Caco-2 (cell line): ENCODE data around the gene PRKAR1B. TPM values are rescaled to one million over a fixed set of nuclear protein-coding genes. Genes with fewer than 3 reads are reported as not detected.

Experiments used
- BruUV-seq: library from RNA; stranded (reverse); fragments of 400-500 nt; replicated peaks from 2 replicates; lab custom pipeline; 2021; lab: Mats Ljungman, UMichigan
- CTCF ChIA-PET: fragments of 300-600 bp; sonication (Branson Sonifier 250); formaldehyde crosslinking; loops from one replicate; lab custom pipeline; 2022; ENCODE audit warnings: antibody characterized with exemption; lab: Charles Lee
- POLR2A ChIA-PET: fragments of 300-600 bp; sonication (Branson Sonifier 250); formaldehyde crosslinking; loops from one replicate; lab custom pipeline; 2022; ENCODE audit warnings: antibody characterized with exemption; lab: Charles Lee
- DNase-seq, 2 experiments: peaks; one replicate each; pipeline versions ENCODE4 v3.0.0 to v3.0.0-alpha.2; 2020 to 2022
- H3K27me3 ChIP-seq: replicated peaks from 2 replicates; pipeline ENCODE4 v1.6.0; 2011; ENCODE audit warnings: low read length; ENCODE audit not compliant: control insufficient read depth, insufficient read depth
- H3K36me3 ChIP-seq: 2 replicates; pipeline ENCODE4 v1.5.1; 2011; ENCODE audit warnings: low read length; ENCODE audit not compliant: control insufficient read depth, insufficient read depth
- H3K4me1 ChIP-seq: fragments of 250-450 bp; sonication (Bioruptor Pico); 2 replicates; pipeline ENCODE4 v1.5.1; 2020; ENCODE audit warnings: mild to moderate bottlenecking
- H3K4me3 ChIP-seq: 2 replicates; pipeline ENCODE4 v1.5.1; 2011; ENCODE audit warnings: low read depth, mild to moderate bottlenecking, control low read depth, low read length
- H3K9me3 ChIP-seq: fragments of 250-450 bp; sonication (Bioruptor Pico); 2 replicates; pipeline ENCODE4 v1.5.1; 2020; ENCODE audit warnings: mild to moderate bottlenecking, moderate library complexity
- H3K27ac Mint-ChIP-seq: one replicate; pipeline ENCODE4 v1.8.0; 2022; ENCODE audit warnings: mixed read lengths; ENCODE audit not compliant: unreplicated experiment
- H3K27me3 Mint-ChIP-seq: one replicate; pipeline ENCODE4 v1.8.0; 2022; ENCODE audit warnings: mixed read lengths; ENCODE audit not compliant: insufficient read depth, unreplicated experiment
- H3K36me3 Mint-ChIP-seq: one replicate; pipeline ENCODE4 v1.8.0; 2022; ENCODE audit warnings: mild to moderate bottlenecking, mixed read lengths; ENCODE audit not compliant: insufficient read depth, unreplicated experiment
- H3K4me1 Mint-ChIP-seq: one replicate; pipeline ENCODE4 v1.8.0; 2022; ENCODE audit warnings: low read depth, mixed read lengths; ENCODE audit not compliant: unreplicated experiment
- H3K4me3 Mint-ChIP-seq: one replicate; pipeline ENCODE4 v1.8.0; 2022; ENCODE audit warnings: mild to moderate bottlenecking, moderate library complexity, mixed read lengths; ENCODE audit not compliant: unreplicated experiment
- H3K9me3 Mint-ChIP-seq: one replicate; pipeline ENCODE4 v1.8.0; 2022; ENCODE audit warnings: mixed read lengths; ENCODE audit not compliant: unreplicated experiment
- intact Hi-C: fragments of 100-400 bp; cut with micrococcal nuclease; formaldehyde crosslinking; loops from one replicate; pipeline ENCODE4 v1.10.0; 2022; ENCODE audit not compliant: unreplicated experiment
- total RNA-seq: library from RNA; stranded (reverse); gene quantifications from 2 replicates; pipeline ENCODE4 v1.2.3, GENCODE V29; 2022
- TF ChIP-seq, protein P1 (sequence below), 2 experiments: fragments of 200-600 bp in 1 of 2; IDR thresholded peaks; 1 replicate in 1 of 2; 2 replicates in 1 of 2; pipeline versions ENCODE4 v1.5.1 to v1.8.0; 2011 to 2022; ENCODE audit warnings: antibody characterized with exemption in 1 of 2, control low read depth in 1 of 2, inconsistent platforms in 1 of 2, low read depth in 1 of 2, low read length in 1 of 2, mild to moderate bottlenecking in 1 of 2, moderate library complexity in 1 of 2; ENCODE audit not compliant: insufficient read depth in 1 of 2, severe bottlenecking in 1 of 2, unreplicated experiment in 1 of 2

Gene PRKAR1B
- total RNA-seq, 1 experiment from 2014 or later, result 56.6 TPM

- H3K27me3 ChIP-seq, result no peaks in the 10 kb centered on the region
- Mint-ChIP-seq H3K9me3 (no peaks in the 10 kb centered on the region), H3K4me3 (no peak overlapping the region), H3K4me1 (no peaks in the 10 kb centered on the region), H3K36me3 (no peaks in the 10 kb centered on the region), H3K27me3 (no peaks in the 10 kb centered on the region), H3K27ac (no peak overlapping the region)
- no peak for DNase-seq
- no peaks in the 10 kb centered on the region for H3K4me1 ChIP-seq
- BruUV-seq, result no TSS peak
- no peaks in the 10 kb centered on the region for H3K9me3 ChIP-seq
- ChIA-PET CTCF (no interaction called here), POLR2A (no interaction called here)
- H3K4me3 ChIP-seq, result no peak overlapping the region
- intact Hi-C loops, result loop anchor here (10.0 kb wide), 1 partner anchor 305 kb away; no protein-coding TSS in a partner anchor
- TF ChIP-seq, protein P1, sequence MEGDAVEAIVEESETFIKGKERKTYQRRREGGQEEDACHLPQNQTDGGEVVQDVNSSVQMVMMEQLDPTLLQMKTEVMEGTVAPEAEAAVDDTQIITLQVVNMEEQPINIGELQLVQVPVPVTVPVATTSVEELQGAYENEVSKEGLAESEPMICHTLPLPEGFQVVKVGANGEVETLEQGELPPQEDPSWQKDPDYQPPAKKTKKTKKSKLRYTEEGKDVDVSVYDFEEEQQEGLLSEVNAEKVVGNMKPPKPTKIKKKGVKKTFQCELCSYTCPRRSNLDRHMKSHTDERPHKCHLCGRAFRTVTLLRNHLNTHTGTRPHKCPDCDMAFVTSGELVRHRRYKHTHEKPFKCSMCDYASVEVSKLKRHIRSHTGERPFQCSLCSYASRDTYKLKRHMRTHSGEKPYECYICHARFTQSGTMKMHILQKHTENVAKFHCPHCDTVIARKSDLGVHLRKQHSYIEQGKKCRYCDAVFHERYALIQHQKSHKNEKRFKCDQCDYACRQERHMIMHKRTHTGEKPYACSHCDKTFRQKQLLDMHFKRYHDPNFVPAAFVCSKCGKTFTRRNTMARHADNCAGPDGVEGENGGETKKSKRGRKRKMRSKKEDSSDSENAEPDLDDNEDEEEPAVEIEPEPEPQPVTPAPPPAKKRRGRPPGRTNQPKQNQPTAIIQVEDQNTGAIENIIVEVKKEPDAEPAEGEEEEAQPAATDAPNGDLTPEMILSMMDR (IDR thresholded peaks at IDR 0.05; ENCODE audit: insufficient read depth in 1 of 2, low read depth in 1 of 2, low read length in 1 of 2, severe bottlenecking in 1 of 2, unreplicated experiment in 1 of 2), result no peak
- H3K36me3 ChIP-seq, result no peaks in the 10 kb centered on the region
These were observed 97.0 kb downstream of the PRKAR1B start for GRCh38 chr7:630111-630511.

DNA sequence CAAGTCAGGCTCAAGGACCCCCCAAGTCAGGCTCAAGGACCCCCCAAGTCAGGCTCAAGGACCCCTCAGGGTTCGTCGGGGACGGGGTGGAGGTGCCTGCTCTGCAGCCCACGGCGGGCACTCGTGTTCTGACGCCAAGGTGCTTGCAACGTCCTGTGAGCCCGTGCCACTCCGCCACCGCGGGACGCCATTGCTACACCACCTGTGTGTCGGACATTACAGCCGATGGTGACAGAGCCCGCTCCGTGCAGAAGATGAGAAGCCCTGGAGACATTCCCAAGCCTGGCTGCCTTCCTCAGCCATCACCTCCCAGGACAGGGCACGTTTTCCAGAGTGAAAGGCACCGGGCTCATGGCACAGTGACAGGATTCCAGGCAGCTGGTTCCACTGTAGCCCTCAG is 98.3 kb downstream of the PRKAR1B start:
- H3K36me3 Mint-ChIP-seq, result no peaks in the 10 kb centered on the region
- POLR2A ChIA-PET, result no interaction called here
- CTCF ChIA-PET, result no interaction called here
- Histone ChIP-seq H3K4me3 (no peak overlapping the region), H3K27me3 (no peaks in the 10 kb centered on the region), H3K36me3 (no peaks in the 10 kb centered on the region), H3K4me1 (no peaks in the 10 kb centered on the region), H3K9me3 (no peaks in the 10 kb centered on the region)
- TF ChIP-seq, protein P1 (IDR thresholded peaks at IDR 0.05; ENCODE audit: insufficient read depth in 1 of 2, low read depth in 1 of 2, low read length in 1 of 2, severe bottlenecking in 1 of 2, unreplicated experiment in 1 of 2), result no peak
- no peak for DNase-seq
- intact Hi-C loops, result no loop called here
- no peaks in the 10 kb centered on the region for H3K9me3 Mint-ChIP-seq
- no TSS peak for BruUV-seq
- no peak overlapping the region for H3K27ac Mint-ChIP-seq
- H3K27me3 Mint-ChIP-seq, result no peaks in the 10 kb centered on the region
- H3K4me3 Mint-ChIP-seq, result no peak overlapping the region
- H3K4me1 Mint-ChIP-seq, result no peaks in the 10 kb centered on the region

DNA sequence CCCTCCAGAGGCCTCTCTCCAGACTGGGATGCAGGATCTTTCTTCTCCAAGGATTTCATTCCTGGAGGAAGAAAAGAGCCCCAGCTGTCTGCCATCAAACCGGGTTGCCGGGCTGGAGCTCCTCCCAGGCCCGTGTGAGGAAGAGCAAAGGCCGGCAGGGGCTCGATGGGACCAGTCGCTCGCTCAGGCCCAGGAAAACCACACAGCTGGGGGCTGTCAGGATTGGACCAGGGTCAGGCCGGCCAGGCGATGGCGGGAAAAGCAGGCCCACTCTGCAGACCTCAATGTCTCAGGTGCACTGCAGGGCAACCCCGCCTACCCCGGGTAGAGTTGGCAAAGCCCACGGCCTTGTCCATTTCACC is 98.7 kb downstream of the PRKAR1B start:
- no peaks in the 10 kb centered on the region for H3K4me1 ChIP-seq
- intact Hi-C loops, result no loop called here
- no peaks in the 10 kb centered on the region for H3K27me3 Mint-ChIP-seq
- H3K27me3 ChIP-seq, result no peaks in the 10 kb centered on the region
- no peaks in the 10 kb centered on the region for H3K36me3 ChIP-seq
- H3K36me3 Mint-ChIP-seq, result peaks cover 4% of the 10 kb centered on the region
- no TSS peak for BruUV-seq
- no peak overlapping the region for H3K4me3 ChIP-seq
- no peaks in the 10 kb centered on the region for H3K9me3 Mint-ChIP-seq
- no peaks in the 10 kb centered on the region for H3K4me1 Mint-ChIP-seq
- TF ChIP-seq, protein P1 (IDR thresholded peaks at IDR 0.05; ENCODE audit: insufficient read depth in 1 of 2, low read depth in 1 of 2, low read length in 1 of 2, severe bottlenecking in 1 of 2, unreplicated experiment in 1 of 2), result no peak
- ChIA-PET POLR2A (no interaction called here), CTCF (no interaction called here)
- no peaks in the 10 kb centered on the region for H3K9me3 ChIP-seq
- H3K27ac Mint-ChIP-seq, result no peak overlapping the region
- no peak for DNase-seq
- H3K4me3 Mint-ChIP-seq, result no peak overlapping the region
